K562 (cell line): ENCODE measurements around the gene NLE1. TPM values are rescaled to one million over a fixed set of nuclear protein-coding genes. Genes with fewer than 3 reads are reported as not detected.
A peak's percentile ranks its signal among the peaks of the same experiment; 100 is the strongest.

Experiments
- ATAC-seq: fragments of 200-7000 bp; cut with Tn5 transposase; 3 replicates; pipeline ENCODE4 v1.9.1; 2020; ENCODE audit warnings: moderate library complexity
- BruUV-seq: library from RNA; stranded (reverse); fragments of 400-500 nt; replicated peaks from 2 replicates; lab custom pipeline; 2021; lab: Mats Ljungman, UMichigan
- CTCF ChIA-PET: fragments of 300-600 bp; formaldehyde crosslinking; extraction: SDS; loops from one replicate; lab custom pipeline; 2021; ENCODE audit warnings: low intra/inter-chr PET ratio; lab: Yijun Ruan, JAX
- POLR2A ChIA-PET: fragments of 300-600, 350-650 bp; sonication (Branson Sonifier 250); formaldehyde crosslinking; extraction: SDS; loops from one replicate; lab custom pipeline; 2021; ENCODE audit warnings: antibody characterized with exemption, inconsistent platforms; lab: Yijun Ruan, JAX
- DNase-seq, 4 experiments: peaks; one replicate each; pipeline versions ENCODE4 v3.0.0 to v3.0.0-alpha.2; 2011 to 2018; ENCODE audit warnings: low spot score in 3 of 4, mixed read lengths in 3 of 4; ENCODE audit errors: extremely low read depth in 1 of 4
- FAIRE-seq: peaks from 2 replicates; lab custom pipeline; 2011; peaks lifted over from hg19 to GRCh38; lab: Jason Lieb, UNC
- H2AFZ ChIP-seq: 2 replicates; pipeline ENCODE4 v1.6.0; 2011; ENCODE audit warnings: low read depth, low read length, control low read depth, inconsistent platforms
- H3K27ac ChIP-seq: fragments of 200-600 bp; 3 replicates; pipeline ENCODE4 v1.8.0; 2011; ENCODE audit warnings: low read depth, mild to moderate bottlenecking, control low read depth, inconsistent platforms, low read length, moderate library complexity, mixed read lengths; ENCODE audit errors: extremely low read depth
- H3K27me3 ChIP-seq, 2 experiments: fragments of 300-600 bp in 1 of 2; 2 replicates in 1 of 2; 3 replicates in 1 of 2; pipeline versions ENCODE4 v1.6.0 to v1.8.0; 2011; ENCODE audit warnings: inconsistent platforms in 2 of 2, low read length in 2 of 2, mild to moderate bottlenecking in 1 of 2, mixed read lengths in 1 of 2, moderate library complexity in 1 of 2; ENCODE audit not compliant: control insufficient read depth in 2 of 2, insufficient read depth in 2 of 2
- H3K36me3 ChIP-seq: fragments of 300-600 bp; 3 replicates; pipeline ENCODE4 v1.8.0; 2011; ENCODE audit warnings: mild to moderate bottlenecking, low read length, inconsistent platforms; ENCODE audit not compliant: control insufficient read depth, insufficient read depth
- H3K4me1 ChIP-seq, 2 experiments: fragments of 200-600 bp in 1 of 2; replicated peaks in 1 of 2; 2 replicates in 1 of 2; 3 replicates in 1 of 2; pipeline versions ENCODE4 v1.5.1 to v1.8.0; 2011; ENCODE audit warnings: inconsistent platforms in 2 of 2, low read length in 2 of 2, mild to moderate bottlenecking in 1 of 2, mixed read lengths in 1 of 2, moderate library complexity in 1 of 2; ENCODE audit not compliant: control insufficient read depth in 2 of 2, insufficient read depth in 2 of 2
- H3K4me2 ChIP-seq: 2 replicates; pipeline ENCODE4 v1.6.1; 2011; ENCODE audit warnings: low read length, control low read depth, inconsistent platforms, mixed read lengths; ENCODE audit not compliant: insufficient read depth
- H3K4me3 ChIP-seq: fragments of 200-600 bp; sonication (generic), shearing (Covaris generic); 2 replicates; pipeline ENCODE4 v1.5.1; 2016; ENCODE audit warnings: control low read depth, inconsistent platforms
- H3K79me2 ChIP-seq: fragments of 200-600 bp; 3 replicates; pipeline ENCODE4 v1.8.0; 2011; ENCODE audit warnings: low read length, inconsistent platforms; ENCODE audit not compliant: control insufficient read depth, insufficient read depth
- H3K9ac ChIP-seq, 2 experiments: 2 replicates each; pipeline versions ENCODE4 v1.6.0 to v1.6.1; 2011; ENCODE audit warnings: low read depth in 2 of 2, low read length in 2 of 2, control low read depth in 1 of 2, inconsistent platforms in 1 of 2, mild to moderate bottlenecking in 1 of 2, mixed read lengths in 1 of 2; ENCODE audit not compliant: insufficient read depth in 1 of 2
- H3K9me1 ChIP-seq: one replicate; pipeline ENCODE4 v1.6.0; 2011; ENCODE audit warnings: inconsistent platforms, mild to moderate bottlenecking, low read length, moderate library complexity; ENCODE audit not compliant: control insufficient read depth, insufficient read depth
- H3K9me3 ChIP-seq: replicated peaks from 2 replicates; pipeline ENCODE4 v1.5.1; 2011; ENCODE audit warnings: low read depth, low read length, inconsistent platforms; ENCODE audit not compliant: control insufficient read depth, insufficient read depth
- H4K20me1 ChIP-seq: replicated peaks from 2 replicates; pipeline ENCODE4 v1.6.1; 2011; ENCODE audit warnings: low read length, inconsistent platforms, mixed read lengths; ENCODE audit not compliant: control insufficient read depth, insufficient read depth
- ESRRA ChIP-seq: fragments of 450-650 bp; IDR thresholded peaks from 2 replicates; pipeline ENCODE4 v1.6.1; 2014; ENCODE audit warnings: low read depth, mild to moderate bottlenecking, moderate library complexity, borderline replicate concordance
- FOXO4 ChIP-seq: fragments of 450-650 bp; formaldehyde crosslinking; IDR thresholded peaks from 2 replicates; pipeline ENCODE4 v1.4.0; 2020; ENCODE audit warnings: mild to moderate bottlenecking, moderate library complexity
- ZBTB43 ChIP-seq: sonication (generic); formaldehyde crosslinking; IDR thresholded peaks from 2 replicates; pipeline ENCODE4 v1.8.0; 2023; ENCODE audit warnings: mild to moderate bottlenecking, missing genetic modification reagents
- ZNF121 ChIP-seq: sonication (generic); formaldehyde crosslinking; conservative IDR thresholded peaks from 2 replicates; pipeline ENCODE4 v1.8.0; 2022; ENCODE audit warnings: missing genetic modification reagents
- ZNF24 ChIP-seq: fragments of 450-650 bp; IDR thresholded peaks from 2 replicates; pipeline ENCODE4 v1.6.1; 2016
- WGBS: fragments of 100-300 bp; shearing (Covaris generic); methylation state at CpG from one replicate; pipeline ENCODE4 v1.1.6; 2016; ENCODE audit warnings: low coverage, mixed read lengths; ENCODE audit not compliant: insufficient coverage; ENCODE audit errors: missing lambda C conversion rate; 5-methylcytosine and 5-hydroxymethylcytosine counted together
- in situ Hi-C: fragments of 300-500 bp; cut with MboI; formaldehyde crosslinking; loops from 4 replicates; pipeline ENCODE4 v1.15.0; 2018; ENCODE audit warnings: inconsistent platforms, mixed read lengths
- intact Hi-C: fragments of 100-400 bp; cut with micrococcal nuclease; formaldehyde crosslinking; loops from 2 replicates; pipeline ENCODE4 v1.14.2; 2022
- polyA plus RNA-seq, 8 experiments: library from polyadenylated mRNA; depleted of rRNA in 4 of 8; stranded (reverse) in 5 of 8; unstranded in 3 of 8; fragments of >200 nt; fragmentation: Nextera tagmentation in 2 of 8; fragmentation: Illumina TruSeq in 1 of 8; extraction: Ambion mirVana in 2 of 8; extraction: Trizol in 1 of 8; gene quantifications; 2 replicates each; pipeline versions ENCODE4 v1.2.1 to v1.2.3, GENCODE V29; 2011 to 2014; ENCODE audit warnings: inconsistent platforms in 1 of 8, missing spikeins in 1 of 8
- total RNA-seq, 7 experiments: library from RNA; depleted of rRNA in 6 of 7; stranded (reverse); fragments of >200 nt in 6 of 7; fragmentation: Illumina TruSeq in 2 of 7; extraction: Trizol in 2 of 7; gene quantifications; 2 replicates each; pipeline versions ENCODE4 v1.2.1 to v1.2.3, GENCODE V29; 2011 to 2021; ENCODE audit warnings: low replicate concordance in 1 of 7

NLE1 gene
- total and polyA plus RNA-seq, 9 of the 15 experiments (the other 6 are each of a cell fraction or from before 2014, with no cell fraction given) = 3.8 to 69.0 (median 29.4) TPM

- no peak for TF ChIP-seq ZBTB43 (CRISPR knock-in tag)
- no peak for TF ChIP-seq ZNF121
- no peak for TF ChIP-seq FOXO4 (CRISPR knock-in tag)
Measured at GRCh38 chr17:35147375-35147905, 5.3 kb upstream of the NLE1 start, which contains the start of gene UNC45B (continued).

- FAIRE-seq (no peak), ATAC-seq (no peak), DNase-seq (no peak)
- no peaks in the 10 kb centered on the region for H3K9me1 ChIP-seq
- ChIA-PET POLR2A (no interaction called here), CTCF (no interaction called here)
- H3K79me2 ChIP-seq = peaks cover 9% of the 10 kb centered on the region
- in situ Hi-C loops (loop anchor here (10.0 kb wide), 1 partner anchor 598 kb away; no protein-coding TSS in a partner anchor), intact Hi-C loops (loop anchor here (10.0 kb wide), 1 partner anchor 388 kb away; the partner anchor contains the start of gene SLFN12L)
- H3K27ac ChIP-seq = no peak overlapping the region
- H3K36me3 ChIP-seq = no peaks in the 10 kb centered on the region
- no TSS peak for BruUV-seq
- H4K20me1 ChIP-seq = 0 out of 2 replicates have a peak, but pooled peaks cover 3% of the 10 kb centered on the region
- peaks cover 25 to 33% of the 10 kb centered on the region in 2 experiments for H3K27me3 ChIP-seq
- no peak overlapping the region for H3K4me2 ChIP-seq
- TF ChIP-seq ZNF24 (peak; percentile 62; the same call in 1 of the 2 replicates), ESRRA (peak; percentile 46; the same call in 1 of the 2 replicates), FOXO4 (CRISPR knock-in tag) (no peak)
- H3K9ac ChIP-seq = no peak overlapping the region
- peaks cover 0 to 9% of the 10 kb centered on the region in 2 experiments; a peak in 3 of 5 replicates for H3K4me1 ChIP-seq
- no peaks in the 10 kb centered on the region for H3K9me3 ChIP-seq
- H3K4me3 ChIP-seq = no peak overlapping the region
- H2AFZ ChIP-seq = no peak overlapping the region
- WGBS = 22% methylated on average over 4 of the region's 4 CpGs
Measured at GRCh38 chr17:35146214-35146833, 4.2 kb upstream of the NLE1 start.
